H1 (cell line): ENCODE measurements around the gene SMAD7. TPM values are rescaled to one million over a fixed set of nuclear protein-coding genes. Genes with fewer than 3 reads are reported as not detected.

Experiments used
- CTCF ChIA-PET: fragments of 300-600 bp; sonication (Branson Sonifier 250); formaldehyde crosslinking; loops from one replicate; lab custom pipeline; 2021; ENCODE audit not compliant: partially characterized antibody; lab: Charles Lee
- POLR2A ChIA-PET: fragments of 300-600 bp; sonication (Branson Sonifier 250); formaldehyde crosslinking; loops from one replicate; lab custom pipeline; 2021; ENCODE audit warnings: inconsistent platforms; ENCODE audit not compliant: partially characterized antibody; lab: Charles Lee
- DNase-seq, 2 experiments: peaks; one replicate each; pipeline versions ENCODE4 v3.0.0 to v3.0.0-alpha.2; 2010 to 2022; ENCODE audit warnings: low spot score in 2 of 2, low read depth in 1 of 2, mixed read lengths in 1 of 2
- FAIRE-seq: peaks from 2 replicates; lab custom pipeline; 2011; peaks lifted over from hg19 to GRCh38; lab: Jason Lieb, UNC
- H2AFZ ChIP-seq: 2 replicates; pipeline ENCODE4 v1.8.1; 2012; ENCODE audit warnings: low read length, inconsistent platforms
- H2AK5ac ChIP-seq: 2 replicates; pipeline ENCODE4 v1.6.1; 2013; ENCODE audit warnings: low read depth, low read length
- H2BK120ac ChIP-seq: replicated peaks from 2 replicates; pipeline ENCODE3; 2013; ENCODE audit warnings: low read depth, low read length, inconsistent platforms
- H2BK12ac ChIP-seq: 2 replicates; pipeline ENCODE4 v1.6.1; 2013; ENCODE audit warnings: low read depth, low read length
- H2BK15ac ChIP-seq: 2 replicates; pipeline ENCODE4 v1.6.1; 2013; ENCODE audit warnings: low read length
- H2BK20ac ChIP-seq: 2 replicates; pipeline ENCODE4 v1.6.1; 2013; ENCODE audit warnings: low read length
- H2BK5ac ChIP-seq: 2 replicates; pipeline ENCODE4 v1.6.1; 2013; ENCODE audit warnings: low read depth, low read length
- H3K14ac ChIP-seq: 2 replicates; pipeline ENCODE4 v1.6.1; 2013; ENCODE audit warnings: inconsistent platforms; ENCODE audit not compliant: insufficient read length
- H3K18ac ChIP-seq: 2 replicates; pipeline ENCODE4 v1.6.1; 2013; ENCODE audit warnings: low read length; ENCODE audit errors: extremely low read depth
- H3K23ac ChIP-seq: 2 replicates; pipeline ENCODE4 v1.6.1; 2013; ENCODE audit warnings: inconsistent platforms; ENCODE audit not compliant: insufficient read length
- H3K23me2 ChIP-seq: 2 replicates; pipeline ENCODE4 v1.6.1; 2013; ENCODE audit warnings: low read depth, low read length
- H3K27ac ChIP-seq: 2 replicates; pipeline ENCODE4 v1.6.1; 2011; ENCODE audit warnings: low read depth, low read length, inconsistent platforms
- H3K27me3 ChIP-seq, 4 experiments: replicated peaks in 1 of 4; 1 replicate in 1 of 4; 2 replicates in 3 of 4; pipeline versions ENCODE4 v1.6.1 to v1.8.1; 2011 to 2013; ENCODE audit warnings: low read length in 3 of 4, mild to moderate bottlenecking in 3 of 4, inconsistent platforms in 2 of 4, mixed read lengths in 2 of 4, moderate library complexity in 1 of 4; ENCODE audit not compliant: control insufficient read depth in 3 of 4, insufficient read depth in 3 of 4; ENCODE audit errors: extremely low read depth in 1 of 4
- H3K36me3 ChIP-seq, 4 experiments: 2 replicates each; pipeline versions ENCODE4 v1.6.1 to v1.8.1; 2011 to 2013; ENCODE audit warnings: mild to moderate bottlenecking in 4 of 4, low read length in 3 of 4, moderate library complexity in 2 of 4, control low read depth in 1 of 4, inconsistent platforms in 1 of 4; ENCODE audit not compliant: insufficient read depth in 4 of 4, control insufficient read depth in 2 of 4
- H3K4ac ChIP-seq: replicated peaks from 2 replicates; pipeline ENCODE3; 2013; ENCODE audit warnings: low read length, low read depth, mixed read lengths, inconsistent platforms; ENCODE audit not compliant: insufficient read length
- H3K4me1 ChIP-seq, 4 experiments: replicated peaks in 1 of 4; 1 replicate in 1 of 4; 2 replicates in 3 of 4; pipeline versions ENCODE4 v1.6.1 to v1.8.1; 2011 to 2013; ENCODE audit warnings: low read length in 3 of 4, inconsistent platforms in 2 of 4, mixed read lengths in 1 of 4; ENCODE audit not compliant: insufficient read depth in 4 of 4, control insufficient read depth in 3 of 4
- H3K4me2 ChIP-seq, 2 experiments: 2 replicates each; pipeline versions ENCODE4 v1.6.1 to v1.8.1; 2011 to 2013; ENCODE audit warnings: low read depth in 2 of 2, low read length in 2 of 2, control low read depth in 1 of 2, inconsistent platforms in 1 of 2, mild to moderate bottlenecking in 1 of 2; ENCODE audit not compliant: insufficient read depth in 1 of 2
- H3K4me3 ChIP-seq, 4 experiments: fragments of 200-600, 300-600 bp in 1 of 4; sonication (generic), shearing (Covaris generic), sonication (Bioruptor Twin) in 1 of 4; 2 replicates each; pipeline versions ENCODE4 v1.5.1 to v1.8.1; 2011 to 2016; ENCODE audit warnings: low read length in 4 of 4, low read depth in 3 of 4, control low read depth in 2 of 4, inconsistent platforms in 2 of 4, mild to moderate bottlenecking in 2 of 4, mixed read lengths in 1 of 4, moderate library complexity in 1 of 4; ENCODE audit not compliant: insufficient read depth in 2 of 4; ENCODE audit errors: extremely low read depth in 1 of 4
- H3K56ac ChIP-seq: replicated peaks from 2 replicates; pipeline ENCODE3; 2013; ENCODE audit warnings: low read depth, mild to moderate bottlenecking, mixed read lengths, low read length, inconsistent platforms; ENCODE audit not compliant: insufficient read length
- H3K79me1 ChIP-seq: 2 replicates; pipeline ENCODE4 v1.6.1; 2013; ENCODE audit warnings: low read depth, low read length, control low read depth
- H3K79me2 ChIP-seq, 2 experiments: 2 replicates each; pipeline versions ENCODE4 v1.6.1 to v1.8.1; 2012 to 2013; ENCODE audit warnings: low read length in 2 of 2, mild to moderate bottlenecking in 2 of 2, inconsistent platforms in 1 of 2; ENCODE audit not compliant: insufficient read depth in 2 of 2, control insufficient read depth in 1 of 2
- H3K9ac ChIP-seq, 4 experiments: replicated peaks in 1 of 4; 1 replicate in 1 of 4; 2 replicates in 3 of 4; pipeline versions ENCODE4 v1.6.1 to v1.8.1; 2011 to 2013; ENCODE audit warnings: low read depth in 3 of 4, low read length in 3 of 4, control low read depth in 2 of 4, mild to moderate bottlenecking in 2 of 4, moderate library complexity in 2 of 4, inconsistent platforms in 1 of 4; ENCODE audit errors: extremely low read depth in 1 of 4
- H3K9me3 ChIP-seq, 2 experiments: 2 replicates each; pipeline versions ENCODE4 v1.6.1 to v1.8.1; 2012 to 2013; ENCODE audit warnings: mild to moderate bottlenecking in 2 of 2, moderate library complexity in 2 of 2, control low read depth in 1 of 2, inconsistent platforms in 1 of 2, low read depth in 1 of 2, low read length in 1 of 2, mixed read lengths in 1 of 2; ENCODE audit not compliant: insufficient read depth in 2 of 2
- H4K20me1 ChIP-seq, 2 experiments: replicated peaks in 1 of 2; 2 replicates each; pipeline versions ENCODE3 to v1.8.1; 2011 to 2013; ENCODE audit warnings: inconsistent platforms in 2 of 2, low read length in 2 of 2, mild to moderate bottlenecking in 1 of 2; ENCODE audit not compliant: insufficient read depth in 2 of 2, control insufficient read depth in 1 of 2
- H4K5ac ChIP-seq: 2 replicates; pipeline ENCODE4 v1.6.1; 2013; ENCODE audit warnings: low read length, low read depth, mixed read lengths, inconsistent platforms; ENCODE audit not compliant: insufficient read length
- H4K8ac ChIP-seq: 2 replicates; pipeline ENCODE4 v1.8.0; 2013; ENCODE audit warnings: mild to moderate bottlenecking, moderate library complexity, low read length, inconsistent platforms; ENCODE audit not compliant: insufficient read depth; ENCODE audit errors: extremely low read depth
- H4K91ac ChIP-seq: replicated peaks from 2 replicates; pipeline ENCODE3; 2013; ENCODE audit warnings: low read length, mixed read lengths, inconsistent platforms; ENCODE audit not compliant: insufficient read length
- BCL11A ChIP-seq, 2 experiments: IDR thresholded peaks; one replicate each; pipeline ENCODE4 v1.6.1; 2011; ENCODE audit warnings: low read depth in 2 of 2, low read length in 2 of 2, mild to moderate bottlenecking in 2 of 2
- CBX5 ChIP-seq: fragments of 300-800, 300-1000 bp; sonication (generic); IDR thresholded peaks from 2 replicates; pipeline ENCODE4 v1.7.1; 2016; ENCODE audit warnings: antibody characterized with exemption, low read length, low read depth
- CBX8 ChIP-seq: fragments of 300-800, 300-1000 bp; sonication (generic); IDR thresholded peaks from 2 replicates; pipeline ENCODE4 v1.7.1; 2016; ENCODE audit warnings: low read depth, low read length, borderline replicate concordance
- EZH2 ChIP-seq: fragments of 200-600 bp; sonication (generic); IDR thresholded peaks from 2 replicates; pipeline ENCODE4 v1.7.1; 2012; ENCODE audit warnings: low read depth, mild to moderate bottlenecking, moderate library complexity, low read length, inconsistent platforms; ENCODE audit not compliant: severe bottlenecking
- JUN ChIP-seq: IDR thresholded peaks from 2 replicates; pipeline ENCODE4 v1.6.1; 2011; ENCODE audit warnings: low read depth, mild to moderate bottlenecking, improper control_type of control experiment, low read length
- MAFK ChIP-seq: IDR thresholded peaks from 2 replicates; pipeline ENCODE4 v1.6.1; 2012; ENCODE audit warnings: low read depth, mild to moderate bottlenecking, improper control_type of control experiment, low read length
- NANOG ChIP-seq: IDR thresholded peaks from 2 replicates; pipeline ENCODE4 v1.6.1; 2011; ENCODE audit warnings: low read length, low read depth, mild to moderate bottlenecking, inconsistent platforms; ENCODE audit not compliant: insufficient read depth, poor library complexity, severe bottlenecking
- POLR2A ChIP-seq, 2 experiments: IDR thresholded peaks; 1 replicate in 1 of 2; 2 replicates in 1 of 2; pipeline ENCODE4 v1.6.1; 2011; ENCODE audit warnings: low read depth in 2 of 2, low read length in 2 of 2, mild to moderate bottlenecking in 2 of 2; ENCODE audit errors: control extremely low read depth in 1 of 2
- POLR2AphosphoS5 ChIP-seq: IDR thresholded peaks from 2 replicates; pipeline ENCODE4 v1.6.1; 2011; ENCODE audit warnings: low read depth, low read length
- POU5F1 ChIP-seq: IDR thresholded peaks from 2 replicates; pipeline ENCODE4 v1.6.1; 2011; ENCODE audit warnings: low read depth, mild to moderate bottlenecking, low read length, moderate library complexity
- RAD21 ChIP-seq, 2 experiments: IDR thresholded peaks in 1 of 2; conservative IDR thresholded peaks in 1 of 2; 2 replicates each; pipeline ENCODE4 v1.6.1; 2011; ENCODE audit warnings: low read depth in 2 of 2, low read length in 2 of 2, improper control_type of control experiment in 1 of 2, inconsistent platforms in 1 of 2, mild to moderate bottlenecking in 1 of 2, moderate library complexity in 1 of 2
- SP1 ChIP-seq: IDR thresholded peaks from 2 replicates; pipeline ENCODE4 v1.6.1; 2011; ENCODE audit warnings: low read depth, low read length
- SP4 ChIP-seq: IDR thresholded peaks from 2 replicates; pipeline ENCODE4 v1.6.1; 2012; ENCODE audit warnings: low read length, inconsistent platforms
- SUZ12 ChIP-seq: fragments of 200-600 bp; sonication (generic); IDR thresholded peaks from 2 replicates; pipeline ENCODE4 v1.6.1; 2012; ENCODE audit warnings: mild to moderate bottlenecking, inconsistent platforms, low read length, moderate library complexity, mixed read lengths
- TCF12 ChIP-seq: IDR thresholded peaks from 2 replicates; pipeline ENCODE4 v1.6.1; 2011; ENCODE audit warnings: low read depth, mild to moderate bottlenecking, low read length
- WGBS, 2 experiments: shearing (Covaris generic) in 1 of 2; methylation state at CpG; one replicate each; pipeline versions ENCODE4 v1.1.6 to v1.1.7; 2013 to 2015; ENCODE audit warnings: low lambda C conversion rate in 2 of 2, mixed read lengths in 2 of 2, inconsistent platforms in 1 of 2, low coverage in 1 of 2, missing lambda C conversion rate in 1 of 2; ENCODE audit not compliant: insufficient replicate concordance in 2 of 2, insufficient coverage in 1 of 2, insufficient read length in 1 of 2; ENCODE audit errors: extremely low coverage in 1 of 2, missing lambda C conversion rate in 1 of 2; 5-methylcytosine and 5-hydroxymethylcytosine counted together
- polyA plus RNA-seq, 7 experiments: library from polyadenylated mRNA; depleted of rRNA in 3 of 7; stranded (reverse) in 5 of 7; unstranded in 2 of 7; fragments of >200 nt in 5 of 7; fragments of 200-250 nt in 2 of 7; gene quantifications; 1 replicate in 5 of 7; 2 replicates in 1 of 7; 4 replicates in 1 of 7; pipeline versions ENCODE4 v1.2.1 to v1.2.3, GENCODE V29; 2011 to 2013; ENCODE audit warnings: missing spikeins in 2 of 7, mixed read lengths in 2 of 7
- total RNA-seq: library from RNA; stranded (reverse); fragmentation: NEBNext Ultra II Directional; extraction: Animal tissue kit (Norgen Biotek cat#: 25700); gene quantifications from 2 replicates; pipeline ENCODE4 v1.2.1, GENCODE V29; 2021

The SMAD7 gene
- total and polyA plus RNA-seq, 2 of the 8 experiments (the other 6 are each of a cell fraction or from before 2014, with no cell fraction given): 6.5 to 15.5 TPM

DNA sequence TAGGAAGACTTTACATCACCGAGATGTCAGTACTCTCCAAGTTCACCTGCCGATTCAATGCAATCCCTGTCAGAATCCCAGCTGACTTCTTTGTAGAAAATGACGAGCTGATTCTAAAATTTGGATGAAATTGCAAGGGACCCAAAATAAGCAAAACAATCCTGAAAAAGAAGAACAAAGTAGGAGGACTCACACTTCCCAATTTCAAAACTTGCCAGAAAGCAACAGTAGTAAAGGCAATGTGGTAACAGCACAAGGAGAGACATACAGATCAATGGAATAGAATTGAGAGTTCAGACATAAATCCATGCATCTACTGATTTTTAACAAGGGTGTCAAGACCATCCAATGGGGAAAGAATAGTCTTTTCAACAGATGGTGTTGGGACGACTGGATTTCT, 52.2 kb downstream of the SMAD7 start:
- FAIRE-seq: no peak
- CTCF ChIA-PET: interaction anchor here (1.3 to 2.7 kb wide), 11 partner anchors 15 to 144 kb away, joined by 3 to 16 read pairs (median 4); no protein-coding TSS in a partner anchor
- TF ChIP-seq CBX5 (no peak), POLR2A (IDR thresholded peaks at IDR 0.05; ENCODE audit: control extremely low read depth in 1 of 2, low read depth in 2 of 2, low read length in 2 of 2) (no peak), EZH2 (no peak), POU5F1 (no peak), BCL11A (IDR thresholded peaks at IDR 0.05; ENCODE audit: low read depth in 2 of 2, low read length in 2 of 2) (no peak), CBX8 (no peak), POLR2AphosphoS5 (no peak), RAD21 (IDR thresholded peaks at IDR 0.05 in 1 of 2, conservative IDR thresholded peaks at IDR 0.05 in 1 of 2; ENCODE audit: low read depth in 2 of 2, low read length in 2 of 2) (no peak), NANOG (no peak), TCF12 (no peak), SUZ12 (no peak), JUN (no peak), SP1 (no peak), MAFK (no peak), SP4 (no peak)

More for the DNA sequence above, 52.2 kb downstream of the SMAD7 start:
- Histone ChIP-seq H3K36me3 (no peaks in the 10 kb centered on the region), H2AFZ (no peak overlapping the region), H3K4me3 (no peak overlapping the region), H3K9ac (no peak overlapping the region), H4K5ac (no peak overlapping the region), H4K20me1 (no peaks in the 10 kb centered on the region), H2BK120ac (no peak overlapping the region), H3K14ac (no peak overlapping the region), H3K23me2 (peaks cover 5% of the 10 kb centered on the region; the same call in 1 of the 2 replicates), H2BK20ac (no peak overlapping the region), H4K8ac (no peak overlapping the region), H3K4ac (no peak overlapping the region), H2AK5ac (no peak overlapping the region), H3K23ac (no peak overlapping the region), H3K79me2 (no peaks in the 10 kb centered on the region), H2BK12ac (no peak overlapping the region), H4K91ac (no peak overlapping the region), H3K4me1 (peaks cover 0 to 5% (median 1%) of the 10 kb centered on the region in 4 experiments; a peak in 2 of 7 replicates), H3K27ac (no peak overlapping the region), H3K4me2 (no peak overlapping the region), H3K9me3 (no peaks in the 10 kb centered on the region), H2BK15ac (no peak overlapping the region), H2BK5ac (no peak overlapping the region), H3K18ac (no peak overlapping the region), H3K79me1 (no peaks in the 10 kb centered on the region), H3K27me3 (no peaks in the 10 kb centered on the region), H3K56ac (no peak overlapping the region)
- WGBS, 2 experiments: 93% methylated on average over 4 of the region's 4 CpGs; no CpG with 5 or more reads in 1 of the 2 experiments
- POLR2A ChIA-PET: interaction anchor here (2.0 kb wide), 1 partner anchor 43 kb away, joined by 4 read pairs; no protein-coding TSS in a partner anchor
- DNase-seq: no peak
